A172 (cell line): ENCODE data around the gene PLXNA1. TPM values are rescaled to one million over a fixed set of nuclear protein-coding genes. Genes with fewer than 3 reads are reported as not detected.

Experiments
- DNase-seq: peaks from one replicate; pipeline ENCODE4 v3.0.0-alpha.2; 2015; ENCODE audit warnings: low spot score
- total RNA-seq: library from RNA; depleted of rRNA; stranded (reverse); fragments of >200 nt; shearing (Covaris generic); gene quantifications from 2 replicates; pipeline ENCODE4 v1.2.3, GENCODE V29; 2014

PLXNA1 gene
- total RNA-seq, 1 experiment from 2014 or later: 51.3 TPM

- no peak for DNase-seq
Measured at GRCh38 chr3:126967386-126967785, 15.5 kb upstream of the PLXNA1 start.

GRCh38 chr3:126968391-126969390 is 14.2 kb upstream of the PLXNA1 start:
- DNase-seq: no peak

GRCh38 chr3:126969586-126969985 is 13.3 kb upstream of the PLXNA1 start:
- no peak for DNase-seq

GRCh38 chr3:126970101-126970500 is 12.8 kb upstream of the PLXNA1 start:
- no peak for DNase-seq

- DNase-seq: no peak
Measured at GRCh38 chr3:126970921-126971320, 12.0 kb upstream of the PLXNA1 start.

- DNase-seq: no peak
Measured at GRCh38 chr3:126971891-126972351, 11.0 kb upstream of the PLXNA1 start.

GRCh38 chr3:126972866-126973265 is 10.0 kb upstream of the PLXNA1 start:
- DNase-seq: no peak

- DNase-seq: no peak
Measured at GRCh38 chr3:126973814-126974213, 9.1 kb upstream of the PLXNA1 start.

GRCh38 chr3:126974756-126975155 is 8.2 kb upstream of the PLXNA1 start:
- DNase-seq: no peak

GRCh38 chr3:126976906-126977305 is 6.0 kb upstream of the PLXNA1 start:
- DNase-seq: no peak

GRCh38 chr3:126977821-126978220 is 5.1 kb upstream of the PLXNA1 start:
- DNase-seq: no peak

- DNase-seq: no peak
Measured at GRCh38 chr3:126978291-126978690, 4.6 kb upstream of the PLXNA1 start.

GRCh38 chr3:126979046-126979628 is 3.8 kb upstream of the PLXNA1 start:
- no peak for DNase-seq

- no peak for DNase-seq
Measured at GRCh38 chr3:126980266-126980811, 2.6 kb upstream of the PLXNA1 start.

GRCh38 chr3:126982126-126982470 is 817 bp upstream of the PLXNA1 start:
- DNase-seq: peak; percentile 42

- DNase-seq: no peak
Measured at GRCh38 chr3:126983276-126983652, 349 bp downstream of the PLXNA1 start.

- no peak for DNase-seq
Measured at GRCh38 chr3:126983653-126984390, 907 bp downstream of the PLXNA1 start.

- no peak for DNase-seq
Measured at GRCh38 chr3:126984391-126985131, 1.6 kb downstream of the PLXNA1 start.

- DNase-seq: no peak
Measured at GRCh38 chr3:126985132-126985985, 2.4 kb downstream of the PLXNA1 start.

- DNase-seq: no peak
Measured at GRCh38 chr3:126986001-126986400, 3.1 kb downstream of the PLXNA1 start.
